SK-N-SH treated with all-trans-retinoic acid at 6 μM for 48 hours (cell line): Measurements from ENCODE around the gene UQCR11.

Experiments
- OSR1 ChIP-seq: fragments of 250-450 bp; sonication (Bioruptor Pico); IDR thresholded peaks from 2 replicates; pipeline ENCODE4 v1.8.0; 2022; ENCODE audit warnings: moderate library complexity, mild to moderate bottlenecking, inconsistent platforms
- RARB ChIP-seq: fragments of 250-450 bp; sonication (Bioruptor Pico); IDR thresholded peaks from 2 replicates; pipeline ENCODE4 v1.8.0; 2021; ENCODE audit warnings: mild to moderate bottlenecking, moderate library complexity
- TF ChIP-seq, protein P1 (sequence below): fragments of 250-450 bp; sonication (Bioruptor Pico); IDR thresholded peaks from 2 replicates; pipeline ENCODE4 v1.8.0; 2020; ENCODE audit warnings: mild to moderate bottlenecking, moderate library complexity, borderline replicate concordance

DNA sequence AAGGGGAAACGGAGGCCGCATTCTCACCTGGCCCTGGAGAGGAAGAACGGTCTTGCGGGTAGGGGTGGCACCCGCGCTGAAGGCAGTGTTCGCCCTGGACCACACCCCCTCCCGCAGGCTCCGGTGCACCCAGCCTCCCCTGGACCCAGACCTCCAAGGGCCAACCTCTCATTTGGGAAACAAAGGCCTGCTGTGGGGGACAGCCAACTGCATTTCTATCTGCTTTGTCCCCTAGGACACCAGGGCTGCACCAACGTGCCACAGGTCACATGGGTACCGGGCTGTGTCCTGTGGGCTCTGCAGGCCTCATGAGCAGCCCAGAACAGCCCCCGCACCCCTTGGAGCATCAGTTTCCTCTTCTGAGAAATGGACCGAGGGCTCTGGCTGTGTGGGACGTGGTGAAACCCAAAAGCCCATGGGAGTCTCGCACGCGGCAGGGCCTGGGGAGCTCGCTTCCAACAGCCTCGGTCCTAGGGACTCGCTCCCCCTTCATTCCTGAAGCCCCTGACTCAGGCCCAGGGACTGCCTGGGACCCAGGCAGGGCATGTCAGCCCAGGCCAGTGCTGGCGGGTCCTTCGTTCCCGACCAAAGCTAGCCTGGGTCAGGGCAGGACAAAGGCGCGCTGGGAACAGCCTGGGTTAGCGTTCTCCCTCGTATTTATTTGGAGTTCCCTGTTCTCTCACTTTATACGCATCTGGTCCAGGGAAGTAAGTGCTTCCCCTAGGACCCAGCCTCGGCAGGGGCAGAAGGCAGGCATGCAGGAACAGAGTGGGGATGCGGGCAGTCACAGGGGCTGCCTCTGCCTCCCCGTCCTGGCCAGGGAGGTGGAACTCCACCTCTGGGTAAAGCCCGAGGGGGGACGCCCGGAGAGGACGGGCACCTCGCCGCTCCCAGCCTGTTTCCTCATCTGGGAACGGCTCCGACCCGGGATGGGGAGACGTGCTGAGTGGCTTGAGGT, 42.5 kb upstream of the UQCR11 start:
- TF ChIP-seq, protein P1, sequence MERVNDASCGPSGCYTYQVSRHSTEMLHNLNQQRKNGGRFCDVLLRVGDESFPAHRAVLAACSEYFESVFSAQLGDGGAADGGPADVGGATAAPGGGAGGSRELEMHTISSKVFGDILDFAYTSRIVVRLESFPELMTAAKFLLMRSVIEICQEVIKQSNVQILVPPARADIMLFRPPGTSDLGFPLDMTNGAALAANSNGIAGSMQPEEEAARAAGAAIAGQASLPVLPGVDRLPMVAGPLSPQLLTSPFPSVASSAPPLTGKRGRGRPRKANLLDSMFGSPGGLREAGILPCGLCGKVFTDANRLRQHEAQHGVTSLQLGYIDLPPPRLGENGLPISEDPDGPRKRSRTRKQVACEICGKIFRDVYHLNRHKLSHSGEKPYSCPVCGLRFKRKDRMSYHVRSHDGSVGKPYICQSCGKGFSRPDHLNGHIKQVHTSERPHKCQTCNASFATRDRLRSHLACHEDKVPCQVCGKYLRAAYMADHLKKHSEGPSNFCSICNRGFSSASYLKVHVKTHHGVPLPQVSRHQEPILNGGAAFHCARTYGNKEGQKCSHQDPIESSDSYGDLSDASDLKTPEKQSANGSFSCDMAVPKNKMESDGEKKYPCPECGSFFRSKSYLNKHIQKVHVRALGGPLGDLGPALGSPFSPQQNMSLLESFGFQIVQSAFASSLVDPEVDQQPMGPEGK (CRISPR knock-in tag): no peak
- TF ChIP-seq OSR1 (CRISPR knock-in tag) (no peak), RARB (no peak)
